Mesendoderm (in vitro differentiated cells): ENCODE results near the gene ANKMY1.
A peak's percentile ranks its signal among the peaks of the same experiment; 100 is the strongest.
"Not testable (repeated sequence)": the region's sequence is repeated elsewhere in the genome, so short reads cannot be mapped to it uniquely, and the experiment has no call there.

Source experiments
- DNase-seq: peaks from one replicate; pipeline ENCODE4 v3.0.0; 2013
- H2AK5ac ChIP-seq: 2 replicates; pipeline ENCODE4 v1.6.1; 2013; ENCODE audit warnings: low read length, inconsistent platforms
- H2BK120ac ChIP-seq: 2 replicates; pipeline ENCODE4 v1.6.1; 2013; ENCODE audit warnings: low read depth, mild to moderate bottlenecking, low read length, moderate library complexity, mixed read lengths
- H2BK15ac ChIP-seq: replicated peaks from 2 replicates; pipeline ENCODE4 v1.6.1; 2013; ENCODE audit warnings: low read depth, mild to moderate bottlenecking, moderate library complexity
- H2BK5ac ChIP-seq: 2 replicates; pipeline ENCODE4 v1.6.1; 2013; ENCODE audit warnings: low read length, inconsistent platforms
- H3K18ac ChIP-seq: 2 replicates; pipeline ENCODE4 v1.6.1; 2013; ENCODE audit warnings: mild to moderate bottlenecking, low read length, mixed read lengths
- H3K23ac ChIP-seq: one replicate; pipeline ENCODE4 v1.6.1; 2013; ENCODE audit warnings: low read length
- H3K27ac ChIP-seq: 2 replicates; pipeline ENCODE4 v1.5.1; 2013; ENCODE audit warnings: low read depth, mild to moderate bottlenecking, inconsistent platforms, low read length, moderate library complexity
- H3K27me3 ChIP-seq: 2 replicates; pipeline ENCODE4 v1.6.1; 2013; ENCODE audit warnings: low read length, control low read depth, mild to moderate bottlenecking, inconsistent platforms; ENCODE audit not compliant: insufficient read depth, poor library complexity
- H3K36me3 ChIP-seq: 2 replicates; pipeline ENCODE4 v1.6.1; 2013; ENCODE audit warnings: low read length, inconsistent platforms; ENCODE audit not compliant: control insufficient read depth, insufficient read depth
- H3K4ac ChIP-seq: one replicate; pipeline ENCODE4 v1.6.1; 2013; ENCODE audit warnings: low read depth, mild to moderate bottlenecking, low read length, moderate library complexity
- H3K4me1 ChIP-seq: 2 replicates; pipeline ENCODE4 v1.6.1; 2013; ENCODE audit warnings: low read depth, low read length, inconsistent platforms; ENCODE audit not compliant: control insufficient read depth
- H3K4me2 ChIP-seq: 2 replicates; pipeline ENCODE4 v1.6.1; 2013; ENCODE audit warnings: low read length
- H3K4me3 ChIP-seq: 2 replicates; pipeline ENCODE4 v1.5.1; 2013; ENCODE audit warnings: mild to moderate bottlenecking, low read length
- H3K56ac ChIP-seq: one replicate; pipeline ENCODE4 v1.6.1; 2013; ENCODE audit warnings: low read length
- H3K79me1 ChIP-seq: 2 replicates; pipeline ENCODE4 v1.6.1; 2013; ENCODE audit warnings: low read length, inconsistent platforms
- H3K79me2 ChIP-seq: 2 replicates; pipeline ENCODE4 v1.6.1; 2013; ENCODE audit warnings: mild to moderate bottlenecking, low read length; ENCODE audit not compliant: control insufficient read depth, insufficient read depth
- H3K9ac ChIP-seq: 2 replicates; pipeline ENCODE4 v1.6.1; 2013; ENCODE audit warnings: low read length, inconsistent platforms
- H4K5ac ChIP-seq: one replicate; pipeline ENCODE4 v1.6.1; 2013; ENCODE audit warnings: low read length
- H4K8ac ChIP-seq: one replicate; pipeline ENCODE4 v1.6.1; 2013; ENCODE audit warnings: low read depth, mild to moderate bottlenecking, control low read depth, low read length, moderate library complexity
- WGBS: extraction: QIAGEN DNeasy Blood & Tissue Kit; methylation state at CpG from one replicate; pipeline ENCODE4 v1.1.7; 2013; ENCODE audit warnings: low lambda C conversion rate, missing lambda C conversion rate; ENCODE audit not compliant: insufficient coverage; ENCODE audit errors: extremely low coverage; 5-methylcytosine and 5-hydroxymethylcytosine counted together

The ANKMY1 gene

GRCh38 chr2:240565333-240566202 is 7.8 kb upstream of the ANKMY1 start:
- no peak overlapping the region for H4K8ac ChIP-seq
- H3K36me3 ChIP-seq, result no peaks in the 10 kb centered on the region
- no peak overlapping the region for H3K4me3 ChIP-seq
- H4K5ac ChIP-seq, result no peak overlapping the region
- peak overlapping the region; percentile 3 for H3K18ac ChIP-seq
- H3K56ac ChIP-seq, result peak overlapping the region; percentile 66
- H2BK120ac ChIP-seq, result no peak overlapping the region
- no peak overlapping the region for H2AK5ac ChIP-seq
- H3K4me1 ChIP-seq, result no peaks in the 10 kb centered on the region
- H2BK15ac ChIP-seq, result no peak overlapping the region
- WGBS, result no CpG with 5 or more reads among the region's 26 CpGs
- no peak overlapping the region for H2BK5ac ChIP-seq
- no peak for DNase-seq
- H3K27ac ChIP-seq, result no peak overlapping the region
- no peak overlapping the region for H3K4ac ChIP-seq
- H3K79me2 ChIP-seq, result no peaks in the 10 kb centered on the region
- no peaks in the 10 kb centered on the region for H3K27me3 ChIP-seq
- H3K9ac ChIP-seq, result peak overlapping the region; percentile 37
- no peaks in the 10 kb centered on the region for H3K79me1 ChIP-seq
- H3K23ac ChIP-seq, result no peak overlapping the region
- no peak overlapping the region for H3K4me2 ChIP-seq

GRCh38 chr2:240564561-240565332 is 7.0 kb upstream of the ANKMY1 start:
- H3K79me2 ChIP-seq, result no peaks in the 10 kb centered on the region
- H4K5ac ChIP-seq, result no peak overlapping the region
- H2BK120ac ChIP-seq, result no peak overlapping the region
- H3K27ac ChIP-seq, result no peak overlapping the region
- H3K9ac ChIP-seq, result no peak overlapping the region
- H3K36me3 ChIP-seq, result no peaks in the 10 kb centered on the region
- peaks cover under 1% of the 10 kb centered on the region for H3K4me1 ChIP-seq
- no peak overlapping the region for H2AK5ac ChIP-seq
- H3K79me1 ChIP-seq, result no peaks in the 10 kb centered on the region
- H3K4me3 ChIP-seq, result no peak overlapping the region
- no peak overlapping the region for H4K8ac ChIP-seq
- no peak overlapping the region for H3K4me2 ChIP-seq
- no peak overlapping the region for H3K56ac ChIP-seq
- no peaks in the 10 kb centered on the region for H3K27me3 ChIP-seq
- DNase-seq, result no peak
- no peak overlapping the region for H3K4ac ChIP-seq
- H2BK5ac ChIP-seq, result no peak overlapping the region
- no CpG with 5 or more reads among the region's 10 CpGs for WGBS
- H3K23ac ChIP-seq, result no peak overlapping the region
- no peak overlapping the region for H3K18ac ChIP-seq
- no peak overlapping the region for H2BK15ac ChIP-seq

DNA sequence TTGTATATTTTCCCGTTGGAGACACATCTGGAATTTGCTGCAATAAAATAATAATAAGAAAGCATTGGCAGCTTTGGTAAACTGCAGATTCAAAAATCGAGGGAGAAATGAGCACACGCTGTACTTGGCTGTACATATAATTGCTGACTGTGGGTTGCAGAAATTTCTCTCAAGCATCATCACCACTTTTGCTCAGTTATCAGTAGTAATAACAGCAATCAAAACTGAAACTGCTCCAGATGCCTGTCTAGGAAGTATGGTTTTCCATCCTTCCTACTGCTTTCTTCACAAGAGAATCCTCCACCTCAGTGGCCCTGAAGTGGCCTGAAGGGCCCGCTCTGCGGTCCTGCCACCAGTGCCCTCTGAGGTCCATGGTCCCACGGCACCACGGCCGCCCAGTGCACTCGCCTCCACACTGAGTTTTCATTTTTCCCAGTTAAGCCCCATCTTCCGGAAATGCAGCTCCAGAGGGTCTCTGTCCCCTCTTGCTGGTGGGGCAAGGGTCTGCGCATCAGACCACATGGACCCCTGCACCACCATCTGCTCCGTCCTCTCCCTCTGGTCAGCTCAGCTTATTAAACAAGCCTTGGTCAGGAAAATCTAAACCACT is 6.3 kb upstream of the ANKMY1 start:
- no CpG with 5 or more reads among the region's 12 CpGs for WGBS
- no peak overlapping the region for H3K9ac ChIP-seq
- no peaks in the 10 kb centered on the region for H3K36me3 ChIP-seq
- H2BK15ac ChIP-seq, result no peak overlapping the region
- no peak for DNase-seq
- H4K5ac ChIP-seq, result no peak overlapping the region
- H3K4ac ChIP-seq, result no peak overlapping the region
- no peak overlapping the region for H2BK5ac ChIP-seq
- H3K23ac ChIP-seq, result no peak overlapping the region
- no peak overlapping the region for H4K8ac ChIP-seq
- no peaks in the 10 kb centered on the region for H3K27me3 ChIP-seq
- no peak overlapping the region for H2AK5ac ChIP-seq
- H3K4me2 ChIP-seq, result no peak overlapping the region
- no peak overlapping the region for H2BK120ac ChIP-seq
- no peak overlapping the region for H3K27ac ChIP-seq
- no peak overlapping the region for H3K56ac ChIP-seq
- H3K18ac ChIP-seq, result no peak overlapping the region
- H3K4me1 ChIP-seq, result peaks cover 5% of the 10 kb centered on the region
- no peak overlapping the region for H3K4me3 ChIP-seq
- no peaks in the 10 kb centered on the region for H3K79me2 ChIP-seq
- peaks cover 3% of the 10 kb centered on the region for H3K79me1 ChIP-seq

DNA sequence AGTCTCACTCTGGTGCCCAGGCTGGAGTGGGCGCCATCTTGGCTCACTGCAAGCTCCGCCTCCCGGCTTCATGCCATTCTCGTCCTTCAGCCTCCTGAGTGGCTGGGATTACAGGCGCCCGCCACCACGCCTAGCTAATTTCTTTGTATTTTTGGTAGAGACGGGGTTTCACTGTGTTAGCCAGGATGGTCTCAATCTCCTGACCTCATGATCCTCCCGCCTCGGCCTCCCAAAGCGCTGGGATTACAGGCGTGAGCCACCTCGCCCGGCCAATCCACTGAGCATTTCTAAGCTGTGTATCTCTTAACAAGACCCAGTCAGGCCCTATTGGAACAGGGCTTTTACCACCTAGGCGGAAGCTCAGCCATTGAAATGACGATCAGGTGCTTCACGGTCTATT is 5.4 kb upstream of the ANKMY1 start:
- not testable (repeated sequence) for H3K18ac ChIP-seq, H2AK5ac ChIP-seq, H2BK5ac ChIP-seq, H3K4ac ChIP-seq, H3K79me1 ChIP-seq, H3K4me3 ChIP-seq, H3K79me2 ChIP-seq, H3K27ac ChIP-seq, H3K23ac ChIP-seq, DNase-seq, H3K27me3 ChIP-seq, H3K4me1 ChIP-seq, H2BK120ac ChIP-seq, H2BK15ac ChIP-seq, H4K8ac ChIP-seq, H3K36me3 ChIP-seq, H3K56ac ChIP-seq, H4K5ac ChIP-seq, H3K9ac ChIP-seq, H3K4me2 ChIP-seq
- no CpG with 5 or more reads among the region's 17 CpGs for WGBS

DNA sequence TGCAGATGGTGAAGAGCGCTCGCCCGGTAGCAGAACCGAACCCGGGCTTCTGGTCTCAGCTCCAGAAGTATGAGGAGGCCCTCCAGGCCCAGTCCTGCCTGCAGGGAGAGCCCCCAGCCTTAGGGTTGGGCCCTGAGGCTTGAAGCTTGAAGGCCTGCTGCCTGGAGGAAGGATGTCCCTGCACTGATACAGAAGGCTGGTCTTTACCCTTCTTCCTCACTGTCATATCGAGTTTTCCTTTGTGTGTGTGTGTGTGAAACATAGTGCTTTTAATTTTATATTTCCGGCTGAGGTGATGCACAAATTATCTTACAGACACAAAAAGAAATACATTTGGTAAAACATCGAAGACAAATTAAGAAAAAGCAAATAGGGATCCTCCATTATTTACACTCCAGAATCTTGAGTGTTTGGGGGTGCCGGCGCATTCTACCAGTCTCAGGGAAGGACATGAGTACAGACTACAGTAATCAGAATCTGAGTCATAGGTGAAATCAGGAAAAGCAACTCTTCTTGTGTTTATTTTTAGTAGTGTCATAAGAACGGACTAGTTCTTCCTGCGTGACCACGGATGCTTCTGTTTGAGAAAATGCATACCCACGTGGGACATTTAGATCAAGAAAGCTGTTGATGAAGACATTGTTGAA is 3.7 kb upstream of the ANKMY1 start:
- whole genome bisulfite sequencing, result no CpG with 5 or more reads among the region's 14 CpGs
- Histone ChIP-seq H2BK15ac (no peak overlapping the region), H3K4ac (no peak overlapping the region), H3K79me1 (peaks cover 3% of the 10 kb centered on the region), H3K4me2 (peak overlapping the region; percentile 49), H2BK120ac (no peak overlapping the region), H3K36me3 (no peaks in the 10 kb centered on the region), H3K27ac (no peak overlapping the region), H4K8ac (no peak overlapping the region), H3K23ac (no peak overlapping the region), H3K18ac (no peak overlapping the region), H2BK5ac (no peak overlapping the region), H3K4me1 (peaks cover 5% of the 10 kb centered on the region), H3K56ac (peak overlapping the region; percentile 89), H3K4me3 (peak overlapping the region; percentile 45), H3K27me3 (no peaks in the 10 kb centered on the region), H3K79me2 (no peaks in the 10 kb centered on the region), H2AK5ac (no peak overlapping the region), H4K5ac (no peak overlapping the region), H3K9ac (peak overlapping the region; percentile 81)
- no peak for DNase-seq
